HEK293 (cell line): ENCODE results near the gene HNRNPL.

Experiments used
- GFI1B ChIP-seq: fragments of 450-650 bp; formaldehyde crosslinking; IDR thresholded peaks from 2 replicates; pipeline ENCODE4 v1.5.1; 2016; ENCODE audit warnings: missing biosample characterization, missing genetic modification characterization
- GLI2 ChIP-seq: fragments of 450-650 bp; formaldehyde crosslinking; IDR thresholded peaks from 2 replicates; pipeline ENCODE4; 2017; ENCODE audit warnings: missing biosample characterization, missing genetic modification characterization, low read depth, borderline replicate concordance
- GLI4 ChIP-seq: fragments of 450-650 bp; formaldehyde crosslinking; IDR thresholded peaks from 2 replicates; pipeline ENCODE4 v1.5.1; 2016; ENCODE audit warnings: missing biosample characterization, missing genetic modification characterization
- GLIS2 ChIP-seq: fragments of 450-650 bp; formaldehyde crosslinking; IDR thresholded peaks from 2 replicates; pipeline ENCODE4 v1.5.1; 2016; ENCODE audit warnings: missing biosample characterization, missing genetic modification characterization
- KLF16 ChIP-seq: fragments of 450-650 bp; formaldehyde crosslinking; IDR thresholded peaks from 2 replicates; pipeline ENCODE4 v1.5.1; 2017; ENCODE audit warnings: missing biosample characterization, missing genetic modification characterization
- KLF8 ChIP-seq: fragments of 450-650 bp; formaldehyde crosslinking; IDR thresholded peaks from 2 replicates; pipeline ENCODE4 v1.5.1; 2016; ENCODE audit warnings: missing biosample characterization, missing genetic modification characterization
- SP2 ChIP-seq: fragments of 450-650 bp; formaldehyde crosslinking; IDR thresholded peaks from 2 replicates; pipeline ENCODE4 v1.5.1; 2016; ENCODE audit warnings: missing biosample characterization, missing genetic modification characterization
- SP3 ChIP-seq: fragments of 450-650 bp; formaldehyde crosslinking; IDR thresholded peaks from 2 replicates; pipeline ENCODE4 v1.5.1; 2016; ENCODE audit warnings: missing biosample characterization, missing genetic modification characterization
- SP7 ChIP-seq: fragments of 450-650 bp; formaldehyde crosslinking; IDR thresholded peaks from 2 replicates; pipeline ENCODE4 v1.5.1; 2016; ENCODE audit warnings: missing biosample characterization, missing genetic modification characterization
- YY2 ChIP-seq: fragments of 450-650 bp; formaldehyde crosslinking; IDR thresholded peaks from 2 replicates; pipeline ENCODE4 v1.5.1; 2016; ENCODE audit warnings: missing biosample characterization, missing genetic modification characterization
- ZBTB7A ChIP-seq: fragments of 450-650 bp; formaldehyde crosslinking; IDR thresholded peaks from 2 replicates; pipeline ENCODE4 v1.5.1; 2016; ENCODE audit warnings: low read depth, missing biosample characterization, missing genetic modification characterization
- ZNF133 ChIP-seq: fragments of 450-650 bp; formaldehyde crosslinking; IDR thresholded peaks from 2 replicates; pipeline ENCODE4 v1.5.1; 2016; ENCODE audit warnings: missing biosample characterization, missing genetic modification characterization
- ZNF23 ChIP-seq: fragments of 450-650 bp; formaldehyde crosslinking; IDR thresholded peaks from 2 replicates; pipeline ENCODE4 v1.5.1; 2016; ENCODE audit warnings: missing biosample characterization, missing genetic modification characterization, borderline replicate concordance
- ZNF37A ChIP-seq: fragments of 450-650 bp; IDR thresholded peaks from 2 replicates; pipeline ENCODE4 v1.5.1; 2018; ENCODE audit warnings: missing biosample characterization, missing genetic modification characterization
- ZNF391 ChIP-seq: fragments of 450-650 bp; formaldehyde crosslinking; IDR thresholded peaks from 2 replicates; pipeline ENCODE4 v1.5.1; 2016; ENCODE audit warnings: low read depth, missing biosample characterization, missing genetic modification characterization, borderline replicate concordance
- ZNF510 ChIP-seq: fragments of 450-650 bp; formaldehyde crosslinking; IDR thresholded peaks from 2 replicates; pipeline ENCODE4 v1.5.1; 2018; ENCODE audit warnings: mild to moderate bottlenecking, missing genetic modification characterization, missing biosample characterization; ENCODE audit not compliant: insufficient replicate concordance
- ZNF530 ChIP-seq: fragments of 450-650 bp; formaldehyde crosslinking; IDR thresholded peaks from 2 replicates; pipeline ENCODE4 v1.5.1; 2016; ENCODE audit warnings: low read depth, missing biosample characterization, missing genetic modification characterization
- ZNF629 ChIP-seq: fragments of 450-650 bp; formaldehyde crosslinking; IDR thresholded peaks from 2 replicates; pipeline ENCODE4 v1.5.1; 2017; ENCODE audit warnings: missing biosample characterization, missing genetic modification characterization
- ZNF660 ChIP-seq: fragments of 450-650 bp; IDR thresholded peaks from 2 replicates; pipeline ENCODE4 v1.5.1; 2018; ENCODE audit warnings: missing biosample characterization, mild to moderate bottlenecking, missing genetic modification characterization
- ZNF76 ChIP-seq: fragments of 450-650 bp; formaldehyde crosslinking; IDR thresholded peaks from 2 replicates; pipeline ENCODE4; 2016; ENCODE audit warnings: low read depth, missing biosample characterization, missing genetic modification characterization, borderline replicate concordance
- ZSCAN23 ChIP-seq: fragments of 450-650 bp; formaldehyde crosslinking; IDR thresholded peaks from 2 replicates; pipeline ENCODE4 v1.5.1; 2016; ENCODE audit warnings: missing biosample characterization, missing genetic modification characterization
- TF ChIP-seq, protein P1 (sequence below): fragments of 450-650 bp; formaldehyde crosslinking; IDR thresholded peaks from 2 replicates; pipeline ENCODE4 v1.5.1; 2016; ENCODE audit warnings: missing biosample characterization, missing genetic modification characterization
- TF ChIP-seq, protein P2 (sequence below): fragments of 450-650 bp; formaldehyde crosslinking; IDR thresholded peaks from 2 replicates; pipeline ENCODE4 v1.5.1; 2016; ENCODE audit warnings: missing biosample characterization, missing genetic modification characterization
- TF ChIP-seq, protein P3 (sequence below): fragments of 450-650 bp; formaldehyde crosslinking; IDR thresholded peaks from 2 replicates; pipeline ENCODE4 v1.5.1; 2016; ENCODE audit warnings: missing biosample characterization, missing genetic modification characterization, low read depth
- TF ChIP-seq, protein P4 (sequence below): fragments of 450-650 bp; formaldehyde crosslinking; IDR thresholded peaks from 2 replicates; pipeline ENCODE4 v1.5.1; 2016; ENCODE audit warnings: missing biosample characterization, missing genetic modification characterization
- TF ChIP-seq, protein P5 (sequence below): fragments of 450-650 bp; formaldehyde crosslinking; IDR thresholded peaks from 2 replicates; pipeline ENCODE4 v1.5.1; 2016; ENCODE audit warnings: missing biosample characterization, missing genetic modification characterization
- TF ChIP-seq, protein P6 (sequence below): fragments of 450-650 bp; formaldehyde crosslinking; IDR thresholded peaks from 2 replicates; pipeline ENCODE4 v1.5.1; 2016; ENCODE audit warnings: missing biosample characterization, missing genetic modification characterization

HNRNPL gene

DNA sequence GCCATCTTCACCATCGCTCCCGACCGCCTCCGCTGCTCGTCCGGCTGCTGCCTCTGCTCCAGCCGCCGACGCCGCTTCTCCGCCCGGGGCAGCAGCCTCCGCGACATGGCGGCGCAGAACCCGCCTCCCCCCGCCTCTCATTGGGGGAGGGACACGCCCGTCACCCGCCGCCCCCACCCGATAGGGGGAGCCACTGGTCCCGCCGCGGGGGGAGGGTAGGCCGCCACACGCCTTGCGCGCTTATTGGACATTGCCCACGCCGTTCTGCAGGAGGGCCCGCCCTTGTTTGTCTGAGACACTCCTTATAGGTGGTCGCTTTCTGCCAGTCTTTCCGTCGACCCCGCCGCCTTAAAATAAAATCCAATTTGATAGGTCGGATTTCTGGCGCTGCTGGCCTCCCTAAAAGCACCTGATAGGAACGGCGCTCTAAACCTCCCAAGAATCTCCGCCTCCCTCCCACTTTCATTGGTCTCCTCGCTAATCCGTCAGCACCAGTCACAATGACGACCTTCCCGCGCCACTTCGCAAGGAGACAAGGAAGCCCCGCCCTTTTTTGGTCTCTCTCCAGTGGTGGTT is at the start of gene HNRNPL (continued):
- TF ChIP-seq ZNF23 (tag by site-specific recombination) (no peak), KLF8 (peak; percentile 99), SP7 (tag by site-specific recombination) (peak; percentile 40; the same call in 1 of the 2 replicates), ZSCAN23 (tag by site-specific recombination) (no peak), KLF16 (tag by site-specific recombination) (peak; percentile 92), ZNF510 (tag by site-specific recombination) (no peak), GLIS2 (peak; percentile 100), ZNF76 (tag by site-specific recombination) (peak; percentile 85), ZNF629 (tag by site-specific recombination) (peak; percentile 99), ZNF37A (no peak), SP3 (tag by site-specific recombination) (peak; percentile 100), GLI2 (no peak), SP2 (tag by site-specific recombination) (peak; percentile 99), ZNF391 (tag by site-specific recombination) (no peak; the same call in 1 of the 2 replicates), GLI4 (tag by site-specific recombination) (no peak), GFI1B (tag by site-specific recombination) (no peak), ZNF660 (tag by site-specific recombination) (peak; percentile 96), ZBTB7A (tag by site-specific recombination) (peak; percentile 73), ZNF133 (tag by site-specific recombination) (no peak), YY2 (tag by site-specific recombination) (peak; percentile 99), ZNF530 (tag by site-specific recombination) (no peak)
- TF ChIP-seq, protein P1, sequence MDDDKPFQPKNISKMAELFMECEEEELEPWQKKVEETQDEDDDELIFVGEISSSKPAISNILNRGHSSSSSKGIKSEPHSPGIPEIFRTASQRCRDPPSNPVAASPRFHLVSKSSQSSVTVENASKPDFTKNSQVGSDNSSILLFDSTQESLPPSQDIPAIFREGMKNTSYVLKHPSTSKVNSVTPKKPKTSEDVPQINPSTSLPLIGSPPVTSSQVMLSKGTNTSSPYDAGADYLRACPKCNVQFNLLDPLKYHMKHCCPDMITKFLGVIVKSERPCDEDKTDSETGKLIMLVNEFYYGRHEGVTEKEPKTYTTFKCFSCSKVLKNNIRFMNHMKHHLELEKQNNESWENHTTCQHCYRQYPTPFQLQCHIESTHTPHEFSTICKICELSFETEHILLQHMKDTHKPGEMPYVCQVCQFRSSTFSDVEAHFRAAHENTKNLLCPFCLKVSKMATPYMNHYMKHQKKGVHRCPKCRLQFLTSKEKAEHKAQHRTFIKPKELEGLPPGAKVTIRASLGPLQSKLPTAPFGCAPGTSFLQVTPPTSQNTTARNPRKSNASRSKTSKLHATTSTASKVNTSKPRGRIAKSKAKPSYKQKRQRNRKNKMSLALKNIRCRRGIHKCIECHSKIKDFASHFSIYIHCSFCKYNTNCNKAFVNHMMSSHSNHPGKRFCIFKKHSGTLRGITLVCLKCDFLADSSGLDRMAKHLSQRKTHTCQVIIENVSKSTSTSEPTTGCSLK (tag by site-specific recombination), result no peak
- TF ChIP-seq, protein P2, sequence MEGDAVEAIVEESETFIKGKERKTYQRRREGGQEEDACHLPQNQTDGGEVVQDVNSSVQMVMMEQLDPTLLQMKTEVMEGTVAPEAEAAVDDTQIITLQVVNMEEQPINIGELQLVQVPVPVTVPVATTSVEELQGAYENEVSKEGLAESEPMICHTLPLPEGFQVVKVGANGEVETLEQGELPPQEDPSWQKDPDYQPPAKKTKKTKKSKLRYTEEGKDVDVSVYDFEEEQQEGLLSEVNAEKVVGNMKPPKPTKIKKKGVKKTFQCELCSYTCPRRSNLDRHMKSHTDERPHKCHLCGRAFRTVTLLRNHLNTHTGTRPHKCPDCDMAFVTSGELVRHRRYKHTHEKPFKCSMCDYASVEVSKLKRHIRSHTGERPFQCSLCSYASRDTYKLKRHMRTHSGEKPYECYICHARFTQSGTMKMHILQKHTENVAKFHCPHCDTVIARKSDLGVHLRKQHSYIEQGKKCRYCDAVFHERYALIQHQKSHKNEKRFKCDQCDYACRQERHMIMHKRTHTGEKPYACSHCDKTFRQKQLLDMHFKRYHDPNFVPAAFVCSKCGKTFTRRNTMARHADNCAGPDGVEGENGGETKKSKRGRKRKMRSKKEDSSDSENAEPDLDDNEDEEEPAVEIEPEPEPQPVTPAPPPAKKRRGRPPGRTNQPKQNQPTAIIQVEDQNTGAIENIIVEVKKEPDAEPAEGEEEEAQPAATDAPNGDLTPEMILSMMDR (tag by site-specific recombination), result peak; percentile 100
- TF ChIP-seq, protein P3, sequence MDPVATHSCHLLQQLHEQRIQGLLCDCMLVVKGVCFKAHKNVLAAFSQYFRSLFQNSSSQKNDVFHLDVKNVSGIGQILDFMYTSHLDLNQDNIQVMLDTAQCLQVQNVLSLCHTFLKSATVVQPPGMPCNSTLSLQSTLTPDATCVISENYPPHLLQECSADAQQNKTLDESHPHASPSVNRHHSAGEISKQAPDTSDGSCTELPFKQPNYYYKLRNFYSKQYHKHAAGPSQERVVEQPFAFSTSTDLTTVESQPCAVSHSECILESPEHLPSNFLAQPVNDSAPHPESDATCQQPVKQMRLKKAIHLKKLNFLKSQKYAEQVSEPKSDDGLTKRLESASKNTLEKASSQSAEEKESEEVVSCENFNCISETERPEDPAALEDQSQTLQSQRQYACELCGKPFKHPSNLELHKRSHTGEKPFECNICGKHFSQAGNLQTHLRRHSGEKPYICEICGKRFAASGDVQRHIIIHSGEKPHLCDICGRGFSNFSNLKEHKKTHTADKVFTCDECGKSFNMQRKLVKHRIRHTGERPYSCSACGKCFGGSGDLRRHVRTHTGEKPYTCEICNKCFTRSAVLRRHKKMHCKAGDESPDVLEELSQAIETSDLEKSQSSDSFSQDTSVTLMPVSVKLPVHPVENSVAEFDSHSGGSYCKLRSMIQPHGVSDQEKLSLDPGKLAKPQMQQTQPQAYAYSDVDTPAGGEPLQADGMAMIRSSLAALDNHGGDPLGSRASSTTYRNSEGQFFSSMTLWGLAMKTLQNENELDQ (tag by site-specific recombination), result no peak
- TF ChIP-seq, protein P4, sequence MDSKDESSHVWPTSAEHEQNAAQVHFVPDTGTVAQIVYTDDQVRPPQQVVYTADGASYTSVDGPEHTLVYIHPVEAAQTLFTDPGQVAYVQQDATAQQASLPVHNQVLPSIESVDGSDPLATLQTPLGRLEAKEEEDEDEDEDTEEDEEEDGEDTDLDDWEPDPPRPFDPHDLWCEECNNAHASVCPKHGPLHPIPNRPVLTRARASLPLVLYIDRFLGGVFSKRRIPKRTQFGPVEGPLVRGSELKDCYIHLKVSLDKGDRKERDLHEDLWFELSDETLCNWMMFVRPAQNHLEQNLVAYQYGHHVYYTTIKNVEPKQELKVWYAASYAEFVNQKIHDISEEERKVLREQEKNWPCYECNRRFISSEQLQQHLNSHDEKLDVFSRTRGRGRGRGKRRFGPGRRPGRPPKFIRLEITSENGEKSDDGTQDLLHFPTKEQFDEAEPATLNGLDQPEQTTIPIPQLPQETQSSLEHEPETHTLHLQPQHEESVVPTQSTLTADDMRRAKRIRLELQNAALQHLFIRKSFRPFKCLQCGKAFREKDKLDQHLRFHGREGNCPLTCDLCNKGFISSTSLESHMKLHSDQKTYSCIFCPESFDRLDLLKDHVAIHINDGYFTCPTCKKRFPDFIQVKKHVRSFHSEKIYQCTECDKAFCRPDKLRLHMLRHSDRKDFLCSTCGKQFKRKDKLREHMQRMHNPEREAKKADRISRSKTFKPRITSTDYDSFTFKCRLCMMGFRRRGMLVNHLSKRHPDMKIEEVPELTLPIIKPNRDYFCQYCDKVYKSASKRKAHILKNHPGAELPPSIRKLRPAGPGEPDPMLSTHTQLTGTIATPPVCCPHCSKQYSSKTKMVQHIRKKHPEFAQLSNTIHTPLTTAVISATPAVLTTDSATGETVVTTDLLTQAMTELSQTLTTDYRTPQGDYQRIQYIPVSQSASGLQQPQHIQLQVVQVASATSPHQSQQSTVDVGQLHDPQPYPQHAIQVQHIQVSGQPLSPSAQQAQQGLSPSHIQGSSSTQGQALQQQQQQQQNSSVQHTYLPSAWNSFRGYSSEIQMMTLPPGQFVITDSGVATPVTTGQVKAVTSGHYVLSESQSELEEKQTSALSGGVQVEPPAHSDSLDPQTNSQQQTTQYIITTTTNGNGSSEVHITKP (tag by site-specific recombination), result peak; percentile 55
- TF ChIP-seq, protein P5, sequence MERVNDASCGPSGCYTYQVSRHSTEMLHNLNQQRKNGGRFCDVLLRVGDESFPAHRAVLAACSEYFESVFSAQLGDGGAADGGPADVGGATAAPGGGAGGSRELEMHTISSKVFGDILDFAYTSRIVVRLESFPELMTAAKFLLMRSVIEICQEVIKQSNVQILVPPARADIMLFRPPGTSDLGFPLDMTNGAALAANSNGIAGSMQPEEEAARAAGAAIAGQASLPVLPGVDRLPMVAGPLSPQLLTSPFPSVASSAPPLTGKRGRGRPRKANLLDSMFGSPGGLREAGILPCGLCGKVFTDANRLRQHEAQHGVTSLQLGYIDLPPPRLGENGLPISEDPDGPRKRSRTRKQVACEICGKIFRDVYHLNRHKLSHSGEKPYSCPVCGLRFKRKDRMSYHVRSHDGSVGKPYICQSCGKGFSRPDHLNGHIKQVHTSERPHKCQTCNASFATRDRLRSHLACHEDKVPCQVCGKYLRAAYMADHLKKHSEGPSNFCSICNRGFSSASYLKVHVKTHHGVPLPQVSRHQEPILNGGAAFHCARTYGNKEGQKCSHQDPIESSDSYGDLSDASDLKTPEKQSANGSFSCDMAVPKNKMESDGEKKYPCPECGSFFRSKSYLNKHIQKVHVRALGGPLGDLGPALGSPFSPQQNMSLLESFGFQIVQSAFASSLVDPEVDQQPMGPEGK (tag by site-specific recombination), result peak; percentile 100
- TF ChIP-seq, protein P6, sequence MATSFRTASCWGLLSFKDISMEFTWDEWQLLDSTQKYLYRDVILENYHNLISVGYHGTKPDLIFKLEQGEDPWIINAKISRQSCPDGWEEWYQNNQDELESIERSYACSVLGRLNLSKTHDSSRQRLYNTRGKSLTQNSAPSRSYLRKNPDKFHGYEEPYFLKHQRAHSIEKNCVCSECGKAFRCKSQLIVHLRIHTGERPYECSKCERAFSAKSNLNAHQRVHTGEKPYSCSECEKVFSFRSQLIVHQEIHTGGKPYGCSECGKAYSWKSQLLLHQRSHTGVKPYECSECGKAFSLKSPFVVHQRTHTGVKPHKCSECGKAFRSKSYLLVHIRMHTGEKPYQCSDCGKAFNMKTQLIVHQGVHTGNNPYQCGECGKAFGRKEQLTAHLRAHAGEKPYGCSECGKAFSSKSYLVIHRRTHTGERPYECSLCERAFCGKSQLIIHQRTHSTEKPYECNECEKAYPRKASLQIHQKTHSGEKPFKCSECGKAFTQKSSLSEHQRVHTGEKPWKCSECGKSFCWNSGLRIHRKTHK (tag by site-specific recombination), result no peak
